ENCODE data around the gene CCDC174. TPM values are rescaled to one million over a fixed set of nuclear protein-coding genes. Genes with fewer than 3 reads are reported as not detected.
"Not testable (repeated sequence)": the region's sequence is repeated elsewhere in the genome, so short reads cannot be mapped to it uniquely, and the experiment has no call there.

CCDC174 gene
- 36.8 TPM for polyA plus RNA-seq (ENCODE audit: insufficient read length)
- long read RNA-seq, donor 1, partial matches to known transcripts, result 8 of 12 reads
- long read RNA-seq, donor 1, other reads (novel, unspliced or antisense), result 0 of 12 reads
- long read RNA-seq, donor 2, partial matches to known transcripts, result 12 of 13 reads
- long read RNA-seq, donor 2, other reads (novel, unspliced or antisense), result 0 of 13 reads
- long read RNA-seq, donor 3, partial matches to known transcripts, result 0 of 5 reads
- long read RNA-seq, donor 3, other reads (novel, unspliced or antisense), result 0 of 5 reads
- long read RNA-seq, donor 4, partial matches to known transcripts, result 0 of 2 reads
- long read RNA-seq, donor 4, other reads (novel, unspliced or antisense), result 0 of 2 reads
- long read RNA-seq, donor 5, partial matches to known transcripts, result 0 of 6 reads
- long read RNA-seq, donor 5, other reads (novel, unspliced or antisense), result 0 of 6 reads
- long read RNA-seq, donor 6, partial matches to known transcripts, result 13 of 19 reads
- long read RNA-seq, donor 6, other reads (novel, unspliced or antisense), result 0 of 19 reads
- long read RNA-seq, donor 7, partial matches to known transcripts, result 12 of 23 reads
- long read RNA-seq, donor 7, other reads (novel, unspliced or antisense), result 0 of 23 reads
- long read RNA-seq, donor 8, partial matches to known transcripts, result 0 of 5 reads
- long read RNA-seq, donor 8, other reads (novel, unspliced or antisense), result 0 of 5 reads

DNA sequence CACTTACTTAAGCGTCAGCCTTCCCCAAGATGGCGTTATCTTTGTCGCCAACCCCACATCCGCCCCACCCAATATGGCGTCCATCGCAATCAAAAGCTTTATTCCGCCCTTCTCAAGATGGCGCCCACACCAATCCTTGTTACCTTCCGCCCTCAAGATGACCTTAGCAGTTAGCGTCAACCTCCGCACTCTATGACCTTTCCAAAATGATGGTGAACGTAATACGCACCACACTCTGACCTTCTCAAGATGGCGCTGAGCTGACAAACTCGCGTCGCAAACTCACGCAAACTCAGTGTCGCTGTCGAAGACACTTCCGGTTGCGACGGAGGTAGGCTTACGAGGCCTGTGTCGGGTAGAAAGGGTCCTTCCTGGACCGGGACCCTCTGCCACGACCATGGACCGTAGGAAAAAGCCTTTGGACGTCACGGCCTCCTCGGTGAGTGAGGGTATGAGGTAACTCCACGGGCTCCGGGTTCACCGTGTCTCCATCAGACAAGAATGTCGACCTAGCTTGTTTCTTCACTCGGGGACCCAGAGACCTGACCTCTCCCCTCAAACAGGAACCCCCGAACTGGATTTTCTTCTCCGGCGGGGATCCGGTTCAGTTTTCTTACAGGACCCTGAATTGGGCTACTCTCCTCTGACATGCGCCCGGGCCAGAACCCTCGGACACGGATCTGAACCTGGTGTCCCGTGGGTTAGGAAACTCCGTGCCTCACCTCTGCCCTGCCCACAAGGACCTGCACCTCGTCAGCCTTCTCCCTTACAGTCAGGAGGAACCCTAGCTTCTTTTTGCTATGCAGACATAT lies at the start of gene CCDC174:
Gene CCDC174, plus strand, starts transcription at position 323 of the 812 bp plus-strand sequence. Its CDS starts 75 bp downstream, at position 398.
- DNase-seq, result peak; percentile 99

DNA sequence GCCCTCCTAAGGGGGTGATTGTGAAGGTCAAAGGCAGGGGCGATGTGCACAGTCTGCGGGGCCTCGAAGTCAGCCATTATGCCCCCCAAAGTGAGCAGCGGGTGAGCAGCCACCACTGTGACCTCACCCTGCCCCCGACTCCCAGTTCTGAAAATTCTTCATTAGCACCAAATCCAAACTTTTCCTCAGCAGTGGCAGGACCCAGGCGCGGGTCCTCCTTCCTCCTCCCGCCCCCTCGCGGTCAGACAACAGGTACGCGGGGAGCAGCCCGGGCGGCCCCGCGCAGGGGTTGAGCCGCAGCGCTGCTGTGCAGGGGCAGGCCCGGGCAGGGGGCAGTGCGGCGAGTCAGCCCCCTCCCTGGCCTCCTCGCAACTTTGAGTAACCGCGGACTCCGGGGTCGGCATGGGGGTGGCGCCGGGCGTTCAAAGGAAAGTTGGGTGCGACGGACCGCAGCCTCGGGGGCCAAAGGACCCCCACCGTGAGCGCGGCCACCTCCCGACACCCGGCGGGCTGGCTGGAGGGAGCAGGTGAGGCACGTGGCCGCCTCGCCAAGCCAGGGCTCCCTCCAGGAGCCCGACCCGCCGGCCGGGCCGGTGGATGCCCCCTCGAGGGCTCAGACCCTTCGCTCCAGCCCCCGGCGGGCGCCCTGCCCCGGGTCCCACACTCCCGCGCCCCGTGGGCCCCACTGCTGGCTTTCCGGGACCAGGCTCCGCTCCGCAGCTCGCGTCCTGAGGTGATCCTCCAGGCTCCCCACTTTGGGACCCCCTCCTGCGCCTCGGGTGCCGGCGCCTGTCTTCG lies 49.4 kb upstream of the CCDC174 start:
- no peak for DNase-seq

GRCh38 chr3:14602804-14603644 lies 48.5 kb upstream of the CCDC174 start:
- no peak for DNase-seq

GRCh38 chr3:14605067-14605466 lies 46.5 kb upstream of the CCDC174 start:
- no peak for DNase-seq

DNA sequence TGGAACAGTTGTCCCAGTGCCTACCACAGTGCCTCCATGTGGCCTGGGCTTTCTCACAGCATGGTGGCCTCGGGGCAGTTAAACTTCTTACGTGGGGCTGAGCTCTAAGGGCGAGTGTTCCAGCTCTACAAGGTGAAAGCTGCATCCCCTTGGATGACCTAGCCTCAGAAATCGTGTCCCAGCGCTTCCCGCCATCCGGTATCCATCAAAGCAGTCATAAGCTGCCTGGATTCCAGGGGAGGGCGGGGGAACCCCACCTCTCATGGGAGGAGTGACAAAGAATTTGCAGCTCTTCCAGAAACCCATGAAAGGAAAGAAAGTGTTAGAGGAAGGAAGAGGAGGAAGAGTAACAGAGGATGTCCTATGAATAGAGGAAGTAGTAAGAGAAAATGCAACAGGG lies 45.8 kb upstream of the CCDC174 start:
- DNase-seq, result no peak

- DNase-seq, result no peak
Observed at GRCh38 chr3:14606669-14607339, 44.8 kb upstream of the CCDC174 start.

DNA sequence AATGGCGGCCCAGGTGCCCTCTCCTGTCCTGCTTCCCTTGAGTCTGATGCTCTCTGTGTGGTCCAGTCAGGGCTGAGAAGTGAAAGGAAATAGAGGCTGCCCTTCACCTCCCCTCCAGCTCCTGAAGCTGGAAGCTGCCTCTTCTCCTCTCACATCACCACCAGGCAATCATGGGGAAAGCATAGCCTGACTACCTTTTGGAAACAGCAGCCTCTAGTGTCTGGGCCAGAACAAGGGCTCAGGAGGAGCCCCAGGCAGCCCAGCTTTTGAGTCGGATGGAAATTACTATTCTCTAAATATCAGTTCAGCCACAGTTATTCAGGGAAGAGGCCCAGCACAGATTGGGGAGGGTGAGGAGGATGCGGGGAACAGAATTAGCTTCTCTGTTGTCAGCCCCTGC lies 43.3 kb upstream of the CCDC174 start:
- no peak for DNase-seq

GRCh38 chr3:14609058-14609457 lies 42.5 kb upstream of the CCDC174 start:
- DNase-seq, result not testable (repeated sequence)

- DNase-seq, result no peak
Observed at GRCh38 chr3:14609506-14609905, 42.1 kb upstream of the CCDC174 start.

GRCh38 chr3:14609941-14610340 lies 41.6 kb upstream of the CCDC174 start:
- no peak for DNase-seq

DNA sequence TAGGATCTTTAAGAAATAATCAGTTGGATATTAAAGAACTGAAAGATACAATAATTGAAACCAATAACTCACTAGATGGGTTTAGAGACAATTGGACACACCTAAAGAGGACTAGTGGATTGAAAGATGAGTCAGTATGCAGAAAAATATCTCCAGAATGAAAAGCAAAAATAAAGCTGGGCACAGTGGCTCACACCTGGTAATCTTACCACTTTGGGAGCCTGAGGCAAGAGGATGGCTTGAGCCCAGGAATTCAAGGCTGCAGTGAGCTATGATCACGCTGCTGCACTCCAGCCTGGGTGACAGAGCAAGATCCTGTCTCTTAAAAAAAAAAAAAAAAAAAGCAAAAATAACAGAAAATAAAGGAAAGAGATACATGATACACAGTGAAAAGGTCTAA lies 37.4 kb upstream of the CCDC174 start:
- DNase-seq, result no peak

DNA sequence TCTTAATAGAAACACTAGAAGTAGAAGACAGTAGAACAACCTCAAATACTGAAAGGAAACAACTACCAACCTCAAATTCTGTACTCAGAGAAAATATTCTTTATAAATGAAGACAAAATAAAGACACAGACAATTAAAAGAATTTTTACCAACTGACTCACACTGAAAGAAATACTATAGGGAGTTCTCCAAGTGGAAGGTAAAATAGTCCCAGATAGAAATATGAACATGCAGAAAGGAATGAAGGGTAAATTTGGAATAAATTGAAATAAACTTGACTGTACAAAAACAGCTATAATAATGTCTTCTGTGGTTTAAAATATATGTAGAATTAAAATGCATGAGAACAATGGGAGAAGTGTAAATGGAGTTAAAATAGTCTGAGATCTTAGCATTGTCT lies 36.7 kb upstream of the CCDC174 start:
- DNase-seq, result no peak

DNA sequence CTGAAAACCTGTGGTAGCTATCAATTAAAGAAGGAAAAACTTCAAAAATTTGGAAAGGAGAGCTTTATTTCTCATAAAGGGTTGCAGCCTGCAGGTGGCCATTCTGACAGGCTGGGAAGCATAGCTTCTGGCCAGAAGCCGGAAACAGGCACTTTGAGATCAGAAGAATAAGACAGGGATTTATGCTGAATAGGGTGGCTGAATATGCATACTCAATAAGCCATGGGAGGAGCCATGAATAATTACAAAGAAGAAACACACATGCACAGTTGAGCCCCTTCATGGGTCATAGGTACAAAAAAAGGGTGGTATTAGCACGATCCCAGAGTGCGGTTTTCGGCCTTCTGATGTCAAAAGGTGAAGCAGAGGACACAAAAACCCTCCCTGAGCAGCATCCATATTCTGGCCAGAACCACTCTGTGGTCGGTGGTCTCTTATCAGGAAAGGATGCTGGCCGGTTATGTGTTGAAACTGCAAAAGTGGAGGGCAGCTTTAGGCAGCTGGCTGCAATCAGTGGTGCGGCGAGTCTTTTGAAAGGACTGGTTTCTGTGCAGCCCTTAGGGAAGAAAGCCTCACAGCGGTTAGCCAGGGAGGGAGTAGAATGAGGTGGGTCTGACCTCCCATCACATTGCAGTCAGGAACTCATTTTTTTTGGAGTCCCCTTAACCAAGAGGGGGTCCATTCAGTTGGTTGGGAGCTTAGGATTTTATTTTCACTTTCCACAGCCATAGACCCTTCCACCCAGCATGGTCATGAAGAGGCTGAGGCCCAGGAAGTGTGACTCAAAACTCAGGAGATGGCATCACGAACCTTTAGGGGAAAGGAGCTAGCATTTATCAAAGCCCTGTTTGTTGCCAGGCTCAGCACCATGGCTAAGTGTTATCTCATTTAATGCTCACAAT lies 34.7 kb upstream of the CCDC174 start:
- DNase-seq, result no peak

- DNase-seq, result no peak
Observed at GRCh38 chr3:14617508-14618023, 34.0 kb upstream of the CCDC174 start.

- no peak for DNase-seq
Observed at GRCh38 chr3:14619605-14620004, 32.0 kb upstream of the CCDC174 start.

DNA sequence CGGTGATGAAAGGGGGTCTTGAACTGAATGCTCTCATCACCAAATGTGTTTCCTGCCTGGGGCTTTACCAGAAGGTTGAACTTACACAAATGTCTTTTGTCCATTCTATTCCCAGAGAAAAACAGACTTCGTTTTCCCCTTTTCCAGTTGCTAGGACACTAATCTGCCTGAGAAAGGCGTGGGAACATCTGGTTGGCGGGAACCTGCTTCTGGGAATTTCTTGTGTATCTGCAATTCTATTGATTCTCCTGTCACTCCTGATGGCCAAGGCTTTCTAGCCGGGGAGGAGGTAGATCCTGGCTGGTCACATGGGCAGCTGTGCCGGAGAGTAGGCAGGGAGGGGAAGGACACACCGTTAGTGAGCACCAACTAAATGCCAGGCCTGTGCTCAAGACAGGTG lies 31.1 kb upstream of the CCDC174 start:
- no peak for DNase-seq

DNA sequence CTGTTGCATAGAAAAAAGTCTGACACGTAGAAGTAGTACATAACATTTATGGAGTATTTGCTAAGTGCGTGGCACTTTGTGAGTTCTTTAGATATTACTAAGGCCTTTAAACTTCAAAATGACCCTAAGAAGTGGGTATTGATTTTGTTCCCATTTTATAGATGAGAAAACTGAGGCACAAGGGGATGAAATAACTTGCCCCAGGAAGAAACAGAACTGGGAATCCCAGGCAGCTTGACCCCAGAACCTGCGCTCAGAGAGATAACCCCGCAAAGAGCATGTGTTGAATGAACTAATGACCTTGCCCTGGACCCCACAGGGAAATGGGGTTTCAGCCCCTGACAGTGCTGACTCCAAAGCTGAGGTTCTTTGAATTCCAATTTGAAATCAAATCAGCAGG lies 30.5 kb upstream of the CCDC174 start:
- DNase-seq, result no peak

GRCh38 chr3:14622368-14622767 lies 29.2 kb upstream of the CCDC174 start:
- no peak for DNase-seq

DNA sequence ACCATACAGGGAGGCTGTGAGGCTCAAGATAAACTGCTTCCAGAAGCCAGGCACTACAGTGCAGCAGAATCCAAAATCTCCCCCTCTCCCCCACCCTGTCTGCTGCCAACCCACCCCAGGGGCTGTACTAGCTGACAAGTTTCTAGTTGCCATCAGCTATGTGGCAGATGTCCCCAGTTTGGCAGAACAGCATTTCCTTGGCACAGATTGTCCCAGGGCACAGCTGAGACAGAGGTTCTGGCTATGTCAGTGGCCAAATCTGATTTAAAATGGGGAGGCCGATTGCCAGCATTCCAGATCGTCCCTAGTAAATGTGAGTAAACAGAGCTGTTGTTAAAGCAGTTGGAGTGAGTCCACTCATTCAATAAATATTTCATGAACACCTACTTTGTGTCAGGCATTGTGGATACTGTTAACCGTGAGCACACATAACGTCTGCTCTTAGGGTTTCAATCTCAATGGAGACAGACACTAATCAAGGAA lies 28.0 kb upstream of the CCDC174 start:
- no peak for DNase-seq

All from left kidney (tissue), 8 donors.